HG03095 (cell line): Measurements from ENCODE around the gene DAPP1.
A peak's percentile ranks its signal among the peaks of the same experiment; 100 is the strongest.
"Not testable (repeated sequence)": the region's sequence is repeated elsewhere in the genome, so short reads cannot be mapped to it uniquely, and the experiment has no call there.

Experiments used
- ATAC-seq: cut with Tn5 transposase; IDR thresholded peaks from one replicate; pipeline ENCODE4 v1.9.1; 2021; ENCODE audit warnings: moderate library complexity; ENCODE audit not compliant: unreplicated experiment

DAPP1 gene

GRCh38 chr4:99822734-99823133, 6.1 kb downstream of the DAPP1 start:
- ATAC-seq: no peak

GRCh38 chr4:99824070-99824599, 7.5 kb downstream of the DAPP1 start:
- ATAC-seq: no peak

GRCh38 chr4:99825272-99825671, 8.6 kb downstream of the DAPP1 start:
- ATAC-seq: no peak

GRCh38 chr4:99826016-99826415, 9.4 kb downstream of the DAPP1 start:
- ATAC-seq: no peak

- no peak for ATAC-seq
Measured at GRCh38 chr4:99827454-99827853, 10.8 kb downstream of the DAPP1 start.

- no peak for ATAC-seq
Measured at GRCh38 chr4:99827857-99828256, 11.2 kb downstream of the DAPP1 start.

- no peak for ATAC-seq
Measured at GRCh38 chr4:99828477-99828876, 11.8 kb downstream of the DAPP1 start.

GRCh38 chr4:99830051-99830450, 13.4 kb downstream of the DAPP1 start:
- not testable (repeated sequence) for ATAC-seq

GRCh38 chr4:99832321-99832720, 15.7 kb downstream of the DAPP1 start:
- no peak for ATAC-seq

- no peak for ATAC-seq
Measured at GRCh38 chr4:99832758-99833157, 16.1 kb downstream of the DAPP1 start.

- ATAC-seq: no peak
Measured at GRCh38 chr4:99833756-99834155, 17.1 kb downstream of the DAPP1 start.

- ATAC-seq: no peak
Measured at GRCh38 chr4:99834569-99834968, 17.9 kb downstream of the DAPP1 start.

GRCh38 chr4:99835942-99836341, 19.3 kb downstream of the DAPP1 start:
- no peak for ATAC-seq

- ATAC-seq: no peak
Measured at GRCh38 chr4:99838927-99839326, 22.3 kb downstream of the DAPP1 start.

- no peak for ATAC-seq
Measured at GRCh38 chr4:99841129-99841528, 24.5 kb downstream of the DAPP1 start.

GRCh38 chr4:99843413-99843812, 26.8 kb downstream of the DAPP1 start:
- ATAC-seq: no peak

- ATAC-seq: no peak
Measured at GRCh38 chr4:99844048-99844447, 27.4 kb downstream of the DAPP1 start.

GRCh38 chr4:99845179-99845578, 28.6 kb downstream of the DAPP1 start:
- no peak for ATAC-seq

- no peak for ATAC-seq
Measured at GRCh38 chr4:99845708-99846469, 29.3 kb downstream of the DAPP1 start.

GRCh38 chr4:99846891-99847290, 30.3 kb downstream of the DAPP1 start:
- no peak for ATAC-seq

- ATAC-seq: peak; percentile 70
Measured at GRCh38 chr4:99847362-99847976, 30.8 kb downstream of the DAPP1 start.

GRCh38 chr4:99848591-99849001, 32.0 kb downstream of the DAPP1 start:
- peak; percentile 39 for ATAC-seq
